ENCODE results near the gene NDUFV1.

DNA sequence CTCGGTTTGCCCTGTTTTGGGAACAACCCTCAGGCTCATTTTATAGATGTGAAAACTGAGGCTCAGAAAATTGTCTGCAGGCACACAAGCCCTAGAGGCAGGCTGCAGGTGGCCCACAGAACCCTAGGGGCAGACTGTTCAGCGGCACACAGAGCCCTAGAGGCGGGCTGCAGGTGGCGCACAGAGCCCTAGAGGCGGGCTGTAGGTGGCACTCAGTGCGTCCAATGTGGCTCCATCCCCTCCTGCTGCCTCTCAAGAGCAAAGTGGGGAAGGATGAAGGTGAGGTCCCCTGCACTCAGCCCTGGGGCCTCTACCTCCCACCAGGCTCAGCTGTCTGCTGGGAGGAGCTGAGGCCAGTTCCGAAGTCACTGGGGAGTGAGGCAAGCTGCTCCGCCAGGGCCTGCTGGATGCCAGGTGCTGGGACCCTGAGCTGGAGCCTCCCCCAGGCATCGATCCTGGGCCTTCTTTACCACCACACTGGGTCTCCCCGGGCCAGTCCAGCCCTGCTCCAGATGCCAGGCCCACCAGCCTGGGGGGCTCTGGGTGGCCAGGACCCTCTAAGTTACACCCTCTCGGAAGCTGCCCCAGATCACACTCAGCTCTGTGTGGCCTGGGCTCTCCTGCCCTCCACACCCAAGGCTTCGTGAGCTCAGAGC, 41.5 kb downstream of the NDUFV1 start:
- TF ChIP-seq, protein P1, sequence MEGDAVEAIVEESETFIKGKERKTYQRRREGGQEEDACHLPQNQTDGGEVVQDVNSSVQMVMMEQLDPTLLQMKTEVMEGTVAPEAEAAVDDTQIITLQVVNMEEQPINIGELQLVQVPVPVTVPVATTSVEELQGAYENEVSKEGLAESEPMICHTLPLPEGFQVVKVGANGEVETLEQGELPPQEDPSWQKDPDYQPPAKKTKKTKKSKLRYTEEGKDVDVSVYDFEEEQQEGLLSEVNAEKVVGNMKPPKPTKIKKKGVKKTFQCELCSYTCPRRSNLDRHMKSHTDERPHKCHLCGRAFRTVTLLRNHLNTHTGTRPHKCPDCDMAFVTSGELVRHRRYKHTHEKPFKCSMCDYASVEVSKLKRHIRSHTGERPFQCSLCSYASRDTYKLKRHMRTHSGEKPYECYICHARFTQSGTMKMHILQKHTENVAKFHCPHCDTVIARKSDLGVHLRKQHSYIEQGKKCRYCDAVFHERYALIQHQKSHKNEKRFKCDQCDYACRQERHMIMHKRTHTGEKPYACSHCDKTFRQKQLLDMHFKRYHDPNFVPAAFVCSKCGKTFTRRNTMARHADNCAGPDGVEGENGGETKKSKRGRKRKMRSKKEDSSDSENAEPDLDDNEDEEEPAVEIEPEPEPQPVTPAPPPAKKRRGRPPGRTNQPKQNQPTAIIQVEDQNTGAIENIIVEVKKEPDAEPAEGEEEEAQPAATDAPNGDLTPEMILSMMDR (IDR thresholded peaks at IDR 0.05), result no peak
- TF ChIP-seq POLR2A (IDR thresholded peaks at IDR 0.05), result no peak

Data from sigmoid colon (tissue), 3 donors.